ENCODE results near the gene USH1C. TPM values are rescaled to one million over a fixed set of nuclear protein-coding genes. Genes with fewer than 3 reads are reported as not detected.

Gene USH1C
- total RNA-seq, 1 donor = not detected

DNA sequence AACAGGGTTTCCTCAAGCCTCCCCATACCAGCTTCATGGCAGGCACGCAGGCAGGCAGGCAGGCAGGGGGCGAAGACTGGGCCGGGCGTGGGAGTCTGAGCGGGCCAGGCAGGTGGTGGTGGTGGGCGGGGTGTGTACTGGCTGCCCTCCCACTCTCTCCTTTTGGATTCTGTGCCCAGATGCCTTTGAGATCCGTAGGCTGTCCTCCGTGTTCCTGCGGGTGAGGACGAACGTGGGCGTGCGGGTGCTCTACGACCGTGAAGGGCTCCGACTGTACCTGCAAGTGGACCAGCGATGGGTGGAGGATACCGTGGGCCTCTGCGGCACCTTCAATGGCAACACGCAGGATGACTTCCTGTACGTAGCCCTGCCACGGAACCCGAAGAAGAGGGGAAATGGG is 25.8 kb upstream of the USH1C start:
- H2AFZ ChIP-seq (ENCODE audit: low read length) = no peak overlapping the region
- H3K4me2 ChIP-seq (ENCODE audit: insufficient read depth, low read length) = no peak overlapping the region
- H3K79me2 ChIP-seq (ENCODE audit: insufficient read depth, low read length) = no peaks in the 10 kb centered on the region
- no peaks in the 10 kb centered on the region for H3K36me3 ChIP-seq (ENCODE audit: insufficient read depth, low read length)
- H3K4me1 ChIP-seq (ENCODE audit: insufficient read depth, low read length) = no peaks in the 10 kb centered on the region
- H3K27me3 ChIP-seq (ENCODE audit: insufficient read depth, low read length) = peaks cover 13% of the 10 kb centered on the region
- H4K20me1 ChIP-seq (ENCODE audit: insufficient read depth, low read length) = no peaks in the 10 kb centered on the region
- H3K9me3 ChIP-seq (ENCODE audit: low read depth, low read length) = no peaks in the 10 kb centered on the region
- TF ChIP-seq, protein P1, sequence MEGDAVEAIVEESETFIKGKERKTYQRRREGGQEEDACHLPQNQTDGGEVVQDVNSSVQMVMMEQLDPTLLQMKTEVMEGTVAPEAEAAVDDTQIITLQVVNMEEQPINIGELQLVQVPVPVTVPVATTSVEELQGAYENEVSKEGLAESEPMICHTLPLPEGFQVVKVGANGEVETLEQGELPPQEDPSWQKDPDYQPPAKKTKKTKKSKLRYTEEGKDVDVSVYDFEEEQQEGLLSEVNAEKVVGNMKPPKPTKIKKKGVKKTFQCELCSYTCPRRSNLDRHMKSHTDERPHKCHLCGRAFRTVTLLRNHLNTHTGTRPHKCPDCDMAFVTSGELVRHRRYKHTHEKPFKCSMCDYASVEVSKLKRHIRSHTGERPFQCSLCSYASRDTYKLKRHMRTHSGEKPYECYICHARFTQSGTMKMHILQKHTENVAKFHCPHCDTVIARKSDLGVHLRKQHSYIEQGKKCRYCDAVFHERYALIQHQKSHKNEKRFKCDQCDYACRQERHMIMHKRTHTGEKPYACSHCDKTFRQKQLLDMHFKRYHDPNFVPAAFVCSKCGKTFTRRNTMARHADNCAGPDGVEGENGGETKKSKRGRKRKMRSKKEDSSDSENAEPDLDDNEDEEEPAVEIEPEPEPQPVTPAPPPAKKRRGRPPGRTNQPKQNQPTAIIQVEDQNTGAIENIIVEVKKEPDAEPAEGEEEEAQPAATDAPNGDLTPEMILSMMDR (IDR thresholded peaks at IDR 0.05; ENCODE audit: extremely low read depth, low read depth, low read length) = no peak
- DNase-seq (ENCODE audit: insufficient read length, low spot score, missing footprints) = no peak
- no peak overlapping the region for H3K4me3 ChIP-seq (ENCODE audit: insufficient read depth, low read length)
- no peak overlapping the region for H3K27ac ChIP-seq (ENCODE audit: low read depth, low read length)

DNA sequence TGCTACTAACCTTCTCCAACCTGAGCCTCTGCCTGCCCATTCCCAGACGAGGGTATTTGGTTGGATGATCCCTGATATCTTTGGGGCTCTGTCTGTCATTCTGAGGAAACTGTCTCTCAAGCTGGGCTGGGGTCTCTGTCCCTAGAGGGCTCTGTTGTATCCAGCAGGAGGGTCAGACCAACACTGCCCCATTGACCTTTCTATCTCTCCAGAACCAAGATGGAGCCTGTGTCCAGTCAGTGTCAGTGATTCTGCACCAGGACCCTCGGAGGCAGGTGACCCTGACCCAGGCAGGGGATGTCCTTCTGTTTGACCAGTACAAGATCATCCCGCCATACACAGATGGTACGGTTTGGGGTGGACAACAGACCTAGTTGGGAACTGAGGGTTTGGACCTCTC is 24.7 kb upstream of the USH1C start:
- Histone ChIP-seq H3K4me3 (ENCODE audit: insufficient read depth, low read length) (no peak overlapping the region), H3K27me3 (ENCODE audit: insufficient read depth, low read length) (peaks cover 13% of the 10 kb centered on the region)
- TF ChIP-seq, protein P1 (IDR thresholded peaks at IDR 0.05; ENCODE audit: extremely low read depth, low read depth, low read length) = no peak

DNA sequence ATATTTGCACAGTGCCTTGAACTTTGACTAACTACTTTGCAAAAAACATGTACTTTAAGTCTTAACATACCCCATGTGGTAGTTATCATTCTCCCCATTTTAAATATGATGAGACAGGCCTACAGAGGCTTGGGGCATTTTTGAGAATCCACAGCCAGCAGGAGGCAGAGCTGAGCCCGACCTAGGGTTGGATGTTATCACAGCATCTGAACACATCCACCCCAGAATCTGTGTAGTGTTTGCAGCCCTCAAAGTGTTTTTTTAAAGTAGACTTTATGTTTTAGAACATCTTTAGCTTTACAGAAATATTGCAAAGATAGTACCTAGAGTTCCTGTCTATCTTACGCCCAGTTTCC is 20.4 kb upstream of the USH1C start:
- TF ChIP-seq, protein P1 (IDR thresholded peaks at IDR 0.05; ENCODE audit: extremely low read depth, low read depth, low read length) = peak; percentile 19
- no peak for DNase-seq (ENCODE audit: insufficient read length, low spot score, missing footprints)
- Histone ChIP-seq H3K36me3 (ENCODE audit: insufficient read depth, low read length) (no peaks in the 10 kb centered on the region), H3K27me3 (ENCODE audit: insufficient read depth, low read length) (peaks cover 11% of the 10 kb centered on the region), H3K4me3 (ENCODE audit: insufficient read depth, low read length) (no peak overlapping the region), H3K9me3 (ENCODE audit: low read depth, low read length) (no peaks in the 10 kb centered on the region), H3K4me1 (ENCODE audit: insufficient read depth, low read length) (no peaks in the 10 kb centered on the region), H2AFZ (ENCODE audit: low read length) (no peak overlapping the region), H4K20me1 (ENCODE audit: insufficient read depth, low read length) (no peaks in the 10 kb centered on the region), H3K79me2 (ENCODE audit: insufficient read depth, low read length) (no peaks in the 10 kb centered on the region), H3K4me2 (ENCODE audit: insufficient read depth, low read length) (no peak overlapping the region), H3K27ac (ENCODE audit: low read depth, low read length) (no peak overlapping the region)

More for the DNA sequence above, 24.7 kb upstream of the USH1C start:
- DNase-seq (ENCODE audit: insufficient read length, low spot score, missing footprints) = no peak
- no peaks in the 10 kb centered on the region for H3K9me3 ChIP-seq (ENCODE audit: low read depth, low read length)
- no peaks in the 10 kb centered on the region for H4K20me1 ChIP-seq (ENCODE audit: insufficient read depth, low read length)
- no peaks in the 10 kb centered on the region for H3K36me3 ChIP-seq (ENCODE audit: insufficient read depth, low read length)
- no peaks in the 10 kb centered on the region for H3K79me2 ChIP-seq (ENCODE audit: insufficient read depth, low read length)
- no peak overlapping the region for H3K4me2 ChIP-seq (ENCODE audit: insufficient read depth, low read length)
- H3K4me1 ChIP-seq (ENCODE audit: insufficient read depth, low read length) = no peaks in the 10 kb centered on the region
- no peak overlapping the region for H2AFZ ChIP-seq (ENCODE audit: low read length)
- no peak overlapping the region for H3K27ac ChIP-seq (ENCODE audit: low read depth, low read length)

DNA sequence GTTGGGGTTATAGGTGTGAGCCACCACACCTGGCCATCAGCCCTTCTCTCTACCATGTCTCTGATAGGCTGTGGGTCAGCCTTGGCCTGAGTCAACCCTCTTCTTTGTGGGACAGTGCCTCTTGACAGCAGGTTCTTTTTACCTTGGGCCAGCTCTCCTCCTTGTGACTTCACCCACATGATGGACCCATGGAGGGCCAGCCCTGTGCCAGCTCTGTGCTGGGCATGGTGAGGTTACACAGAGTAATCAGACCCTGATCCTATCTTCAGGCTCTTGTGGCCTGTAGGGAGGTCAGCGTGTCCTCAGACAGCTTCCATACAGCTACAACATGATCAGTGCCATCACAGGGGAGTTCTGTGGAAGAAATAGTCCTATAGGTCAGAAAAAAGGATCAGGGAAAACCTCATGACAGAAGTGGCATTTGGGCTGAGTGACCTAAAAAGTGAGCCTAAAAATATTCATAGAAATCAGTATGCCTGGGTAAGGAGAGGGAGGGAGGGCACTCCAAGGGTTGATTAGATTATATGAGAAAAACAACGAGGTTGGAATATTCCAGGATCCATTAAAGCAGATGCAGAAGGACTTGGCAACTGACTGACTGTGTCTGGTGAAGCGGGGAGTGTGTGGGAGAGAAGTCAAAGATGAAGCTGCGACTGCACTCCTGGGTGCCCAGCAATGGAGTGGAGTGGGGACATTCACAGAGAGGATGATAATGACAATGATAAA is 19.9 kb upstream of the USH1C start:
- TF ChIP-seq, protein P1 (IDR thresholded peaks at IDR 0.05; ENCODE audit: extremely low read depth, low read depth, low read length) = no peak
- H3K4me1 ChIP-seq (ENCODE audit: insufficient read depth, low read length) = no peaks in the 10 kb centered on the region
- peaks cover 11% of the 10 kb centered on the region for H3K27me3 ChIP-seq (ENCODE audit: insufficient read depth, low read length)
- H3K79me2 ChIP-seq (ENCODE audit: insufficient read depth, low read length) = no peaks in the 10 kb centered on the region
- H3K27ac ChIP-seq (ENCODE audit: low read depth, low read length) = no peak overlapping the region
- H3K4me3 ChIP-seq (ENCODE audit: insufficient read depth, low read length) = no peak overlapping the region
- no peak overlapping the region for H3K4me2 ChIP-seq (ENCODE audit: insufficient read depth, low read length)
- no peak overlapping the region for H2AFZ ChIP-seq (ENCODE audit: low read length)
- H4K20me1 ChIP-seq (ENCODE audit: insufficient read depth, low read length) = no peaks in the 10 kb centered on the region
- H3K36me3 ChIP-seq (ENCODE audit: insufficient read depth, low read length) = no peaks in the 10 kb centered on the region
- H3K9me3 ChIP-seq (ENCODE audit: low read depth, low read length) = no peaks in the 10 kb centered on the region
- no peak for DNase-seq (ENCODE audit: insufficient read length, low spot score, missing footprints)
